ENCODE data around the gene PIPOX. TPM values are rescaled to one million over a fixed set of nuclear protein-coding genes. Genes with fewer than 3 reads are reported as not detected.

The PIPOX gene
- total and polyA plus RNA-seq, 2 donors (not counting 1 experiment from before 2014, with no cell fraction given): 0.20 to 0.83 TPM

GRCh38 chr17:28996554-28997096, 46.3 kb upstream of the PIPOX start:
- Histone ChIP-seq H3K79me2 (ENCODE audit: control insufficient read depth, insufficient read depth, low read length) (no peaks in the 10 kb centered on the region), H3K27me3 (ENCODE audit: control insufficient read depth, insufficient read depth, low read length) (peaks cover 8% of the 10 kb centered on the region), H3K27ac (ENCODE audit: insufficient read depth, low read length) (no peak overlapping the region), H3K9me3 (ENCODE audit: control insufficient read depth, insufficient read depth, low read depth, low read length) (no peaks in the 10 kb centered on the region), H3K4me3 (replicated peaks in 1 of 4; ENCODE audit: control extremely low read depth in 1 of 4, insufficient read depth in 1 of 4, low read depth in 3 of 4, low read length in 4 of 4) (no peak overlapping the region), H3K4me2 (ENCODE audit: extremely low read depth, insufficient read depth, low read length) (no peak overlapping the region), H2AFZ (ENCODE audit: low read length) (no peak overlapping the region), H3K36me3 (ENCODE audit: control insufficient read depth, insufficient read depth, low read length) (no peaks in the 10 kb centered on the region), H3K9ac (ENCODE audit: insufficient read depth, low read length) (no peak overlapping the region), H3K4me1 (ENCODE audit: control insufficient read depth, extremely low read depth, insufficient read depth, low read length) (no peaks in the 10 kb centered on the region), H4K20me1 (ENCODE audit: control insufficient read depth, extremely low read depth, insufficient read depth, low read length) (no peaks in the 10 kb centered on the region)
- TF ChIP-seq EZH2 (IDR thresholded peaks at IDR 0.05; ENCODE audit: low read length, missing control alignments): no peak
- TF ChIP-seq, protein P1, sequence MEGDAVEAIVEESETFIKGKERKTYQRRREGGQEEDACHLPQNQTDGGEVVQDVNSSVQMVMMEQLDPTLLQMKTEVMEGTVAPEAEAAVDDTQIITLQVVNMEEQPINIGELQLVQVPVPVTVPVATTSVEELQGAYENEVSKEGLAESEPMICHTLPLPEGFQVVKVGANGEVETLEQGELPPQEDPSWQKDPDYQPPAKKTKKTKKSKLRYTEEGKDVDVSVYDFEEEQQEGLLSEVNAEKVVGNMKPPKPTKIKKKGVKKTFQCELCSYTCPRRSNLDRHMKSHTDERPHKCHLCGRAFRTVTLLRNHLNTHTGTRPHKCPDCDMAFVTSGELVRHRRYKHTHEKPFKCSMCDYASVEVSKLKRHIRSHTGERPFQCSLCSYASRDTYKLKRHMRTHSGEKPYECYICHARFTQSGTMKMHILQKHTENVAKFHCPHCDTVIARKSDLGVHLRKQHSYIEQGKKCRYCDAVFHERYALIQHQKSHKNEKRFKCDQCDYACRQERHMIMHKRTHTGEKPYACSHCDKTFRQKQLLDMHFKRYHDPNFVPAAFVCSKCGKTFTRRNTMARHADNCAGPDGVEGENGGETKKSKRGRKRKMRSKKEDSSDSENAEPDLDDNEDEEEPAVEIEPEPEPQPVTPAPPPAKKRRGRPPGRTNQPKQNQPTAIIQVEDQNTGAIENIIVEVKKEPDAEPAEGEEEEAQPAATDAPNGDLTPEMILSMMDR (conservative IDR thresholded peaks at IDR 0.05 in 1 of 2, IDR thresholded peaks at IDR 0.05 in 1 of 2; ENCODE audit: low read depth in 1 of 2, low read length in 2 of 2): no peak
- DNase-seq (ENCODE audit: low read depth in 2 of 2): no peak

DNA sequence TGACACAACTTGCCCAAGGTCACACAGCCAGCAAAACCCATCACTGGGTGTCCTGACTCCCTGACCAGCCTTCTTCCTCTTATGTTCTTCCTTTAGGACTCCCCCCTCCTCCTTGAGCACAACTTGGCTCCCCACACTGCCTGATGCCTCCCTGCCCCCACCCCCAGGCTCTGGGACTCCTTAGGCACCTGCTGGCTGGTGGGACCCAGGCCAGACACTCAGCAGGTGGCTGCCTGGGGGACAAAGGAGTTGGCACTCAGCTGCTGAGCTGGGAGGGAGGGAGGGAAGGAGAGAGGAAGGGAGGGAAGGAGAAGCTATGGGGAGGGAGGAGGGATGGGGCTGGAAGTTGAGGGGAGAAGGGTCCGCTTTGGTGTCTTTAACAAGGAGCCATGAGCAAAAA, 45.1 kb upstream of the PIPOX start:
- Histone ChIP-seq H3K9me3 (ENCODE audit: control insufficient read depth, insufficient read depth, low read depth, low read length) (no peaks in the 10 kb centered on the region), H3K36me3 (ENCODE audit: control insufficient read depth, insufficient read depth, low read length) (no peaks in the 10 kb centered on the region), H3K4me3 (replicated peaks in 1 of 4; ENCODE audit: control extremely low read depth in 1 of 4, insufficient read depth in 1 of 4, low read depth in 3 of 4, low read length in 4 of 4) (no peak overlapping the region), H3K4me1 (ENCODE audit: control insufficient read depth, extremely low read depth, insufficient read depth, low read length) (no peaks in the 10 kb centered on the region), H3K4me2 (ENCODE audit: extremely low read depth, insufficient read depth, low read length) (no peak overlapping the region), H4K20me1 (ENCODE audit: control insufficient read depth, extremely low read depth, insufficient read depth, low read length) (no peaks in the 10 kb centered on the region), H3K9ac (ENCODE audit: insufficient read depth, low read length) (no peak overlapping the region), H3K79me2 (ENCODE audit: control insufficient read depth, insufficient read depth, low read length) (no peaks in the 10 kb centered on the region), H2AFZ (ENCODE audit: low read length) (no peak overlapping the region), H3K27ac (ENCODE audit: insufficient read depth, low read length) (no peak overlapping the region), H3K27me3 (ENCODE audit: control insufficient read depth, insufficient read depth, low read length) (peaks cover 8% of the 10 kb centered on the region)
- TF ChIP-seq, protein P1 (conservative IDR thresholded peaks at IDR 0.05 in 1 of 2, IDR thresholded peaks at IDR 0.05 in 1 of 2; ENCODE audit: low read depth in 1 of 2, low read length in 2 of 2): no peak
- no peak for TF ChIP-seq EZH2 (IDR thresholded peaks at IDR 0.05; ENCODE audit: low read length, missing control alignments)
- DNase-seq (ENCODE audit: low read depth in 2 of 2): no peak

- H3K79me2 ChIP-seq (ENCODE audit: control insufficient read depth, insufficient read depth, low read length): no peaks in the 10 kb centered on the region
- no peak overlapping the region for H2AFZ ChIP-seq (ENCODE audit: low read length)
- no peaks in the 10 kb centered on the region for H3K4me1 ChIP-seq (ENCODE audit: control insufficient read depth, extremely low read depth, insufficient read depth, low read length)
- H3K27ac ChIP-seq (ENCODE audit: insufficient read depth, low read length): no peak overlapping the region
- TF ChIP-seq, protein P1 (conservative IDR thresholded peaks at IDR 0.05 in 1 of 2, IDR thresholded peaks at IDR 0.05 in 1 of 2; ENCODE audit: low read depth in 1 of 2, low read length in 2 of 2): no peak
- TF ChIP-seq EZH2 (IDR thresholded peaks at IDR 0.05; ENCODE audit: low read length, missing control alignments): no peak
- H3K9me3 ChIP-seq (ENCODE audit: control insufficient read depth, insufficient read depth, low read depth, low read length): no peaks in the 10 kb centered on the region
- peaks cover 14% of the 10 kb centered on the region for H3K27me3 ChIP-seq (ENCODE audit: control insufficient read depth, insufficient read depth, low read length)
- no peak overlapping the region for H3K9ac ChIP-seq (ENCODE audit: insufficient read depth, low read length)
- no peak overlapping the region for H3K4me2 ChIP-seq (ENCODE audit: extremely low read depth, insufficient read depth, low read length)
- no peak for DNase-seq (ENCODE audit: low read depth in 2 of 2)
- H3K36me3 ChIP-seq (ENCODE audit: control insufficient read depth, insufficient read depth, low read length): no peaks in the 10 kb centered on the region
- no peaks in the 10 kb centered on the region for H4K20me1 ChIP-seq (ENCODE audit: control insufficient read depth, extremely low read depth, insufficient read depth, low read length)
- no peak overlapping the region for H3K4me3 ChIP-seq (replicated peaks in 1 of 4; ENCODE audit: control extremely low read depth in 1 of 4, insufficient read depth in 1 of 4, low read depth in 3 of 4, low read length in 4 of 4)
Measured at GRCh38 chr17:28999206-28999605, 43.7 kb upstream of the PIPOX start.

Measured in fibroblast of lung (primary cell).